Sigmoid colon (tissue), 7 donors: ENCODE data around the gene THBS3. TPM values are rescaled to one million over a fixed set of nuclear protein-coding genes. Genes with fewer than 3 reads are reported as not detected.
A peak's percentile ranks its signal among the peaks of the same experiment; 100 is the strongest.
"Not testable (repeated sequence)": the region's sequence is repeated elsewhere in the genome, so short reads cannot be mapped to it uniquely, and the experiment has no call there.

Experiments used
- DNase-seq: peaks from one replicate; pipeline ENCODE4 v3.0.0-alpha.2; 2019
- H3K27ac ChIP-seq, 4 donors: fragments of 200-600 bp; sonication (generic); one replicate each; pipeline ENCODE4 v1.5.1; 2016 to 2019; ENCODE audit warnings: mild to moderate bottlenecking in 1 of 4
- H3K27me3 ChIP-seq, 3 donors: fragments of 200-600 bp; sonication (generic); one replicate each; pipeline ENCODE4 v1.5.1; 2019; ENCODE audit warnings: mild to moderate bottlenecking in 1 of 3
- H3K36me3 ChIP-seq, 4 donors: fragments of 200-600 bp; sonication (generic); one replicate each; pipeline ENCODE4 v1.5.1; 2016 to 2019
- H3K4me1 ChIP-seq, 4 donors: fragments of 200-600 bp; sonication (generic); one replicate each; pipeline ENCODE4 v1.5.1; 2017 to 2019
- H3K4me3 ChIP-seq, 4 donors: fragments of 200-600 bp; sonication (generic); one replicate each; pipeline ENCODE4 v1.5.1; 2017 to 2019; ENCODE audit warnings: mild to moderate bottlenecking in 2 of 4, moderate library complexity in 1 of 4
- H3K9me3 ChIP-seq, 4 donors: fragments of 200-600 bp in 3 of 4; sonication (generic) in 3 of 4; one replicate each; pipeline versions ENCODE4 v1.5.1 to v1.6.1; 2013 to 2019
- CTCF ChIP-seq, 4 experiments: fragments of 450-650 bp in 3 of 4; fragments of 200-600 bp in 1 of 4; IDR thresholded peaks; one replicate each; pipeline ENCODE4 v1.5.1; 2016 to 2019; ENCODE audit warnings: antibody characterized with exemption in 4 of 4, mild to moderate bottlenecking in 3 of 4, moderate library complexity in 2 of 4
- EP300 ChIP-seq, 4 donors: sonication (generic); formaldehyde crosslinking; IDR thresholded peaks; one replicate each; pipeline ENCODE4 v1.6.1; 2017; ENCODE audit warnings: antibody characterized with exemption in 4 of 4
- POLR2A ChIP-seq, 2 donors: fragments of 450-650 bp; IDR thresholded peaks; one replicate each; pipeline ENCODE4 v1.6.1; 2016; ENCODE audit warnings: antibody characterized with exemption in 2 of 2, mild to moderate bottlenecking in 2 of 2, moderate library complexity in 2 of 2
- POLR2AphosphoS5 ChIP-seq, 4 donors: sonication (generic); formaldehyde crosslinking; IDR thresholded peaks; one replicate each; pipeline ENCODE4 v1.6.1; 2017; ENCODE audit warnings: antibody characterized with exemption in 4 of 4
- WGBS, 2 donors: extraction: QIAGEN DNeasy Blood & Tissue Kit; methylation state at CpG; one replicate each; pipeline ENCODE4 v1.1.7; 2013; 5-methylcytosine and 5-hydroxymethylcytosine counted together
- intact Hi-C: fragments of 100-400 bp; cut with DNase I; formaldehyde crosslinking; loops from one replicate; pipeline ENCODE4 v1.15.1; 2023
- polyA plus RNA-seq, 3 donors: library from polyadenylated mRNA; stranded (reverse); fragments of 200-250 nt; gene quantifications; one replicate each; pipeline ENCODE4 v1.2.3, GENCODE V29; 2013
- total RNA-seq, 4 donors: library from RNA; depleted of rRNA; stranded (reverse); fragments of >200 nt; gene quantifications; one replicate each; pipeline ENCODE4 v1.1.0, GENCODE V29; 2016
- donor health status: healthy with polysubstance abuse.
- donor health status: Bipolar disorder and iron deficiency.
- donor health status: healthy.

Gene THBS3
- total and polyA plus RNA-seq, 7 donors = 3.5 to 43.5 (median 13.4) TPM

DNA sequence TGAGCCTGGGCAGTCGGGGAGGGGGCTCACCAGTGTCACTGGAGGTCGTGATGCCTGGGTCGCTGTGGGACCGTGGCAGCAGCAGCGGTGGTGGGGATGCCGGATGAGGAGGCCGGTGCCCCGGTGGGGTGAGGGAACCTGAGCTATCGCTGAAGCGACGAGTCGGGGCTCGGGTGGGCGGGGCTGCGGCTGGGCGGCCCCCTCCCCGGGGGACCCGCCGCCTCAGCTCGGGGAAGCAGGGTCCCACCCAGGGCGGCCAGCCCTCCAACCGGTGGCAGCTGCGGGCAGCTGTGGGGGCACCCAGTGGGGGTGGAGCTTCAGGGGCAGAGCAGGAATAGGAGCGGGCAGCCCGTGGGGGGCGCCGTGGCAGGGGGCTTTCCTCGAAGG lies 42.5 kb upstream of the THBS3 start:
- no peak for TF ChIP-seq POLR2A (IDR thresholded peaks at IDR 0.05)
- no peak for TF ChIP-seq EP300 (IDR thresholded peaks at IDR 0.05)
- no peak for TF ChIP-seq POLR2AphosphoS5 (IDR thresholded peaks at IDR 0.05)
- TF ChIP-seq CTCF (IDR thresholded peaks at IDR 0.05) = no peak
- Histone ChIP-seq H3K27ac (peak overlapping the region; percentile 19 to 73 (median 64)), H3K4me1 (peaks cover 0 to 36% (median 28%) of the 10 kb centered on the region in 4 donors), H3K27me3 (no peaks in the 10 kb centered on the region), H3K9me3 (no peaks in the 10 kb centered on the region), H3K36me3 (peaks cover 5 to 26% (median 10%) of the 10 kb centered on the region in 4 donors), H3K4me3 (peak overlapping the region in 2 of 4 donors; percentile 24 to 34)
- 21 to 38% methylated on average over 28 of the region's 28 CpGs for WGBS, 2 donors
- no peak for DNase-seq
- intact Hi-C loops = loop anchor here (2.0 kb wide), 2 partner anchors 23 to 343 kb away; partner anchors contain the start of gene CLK2

DNA sequence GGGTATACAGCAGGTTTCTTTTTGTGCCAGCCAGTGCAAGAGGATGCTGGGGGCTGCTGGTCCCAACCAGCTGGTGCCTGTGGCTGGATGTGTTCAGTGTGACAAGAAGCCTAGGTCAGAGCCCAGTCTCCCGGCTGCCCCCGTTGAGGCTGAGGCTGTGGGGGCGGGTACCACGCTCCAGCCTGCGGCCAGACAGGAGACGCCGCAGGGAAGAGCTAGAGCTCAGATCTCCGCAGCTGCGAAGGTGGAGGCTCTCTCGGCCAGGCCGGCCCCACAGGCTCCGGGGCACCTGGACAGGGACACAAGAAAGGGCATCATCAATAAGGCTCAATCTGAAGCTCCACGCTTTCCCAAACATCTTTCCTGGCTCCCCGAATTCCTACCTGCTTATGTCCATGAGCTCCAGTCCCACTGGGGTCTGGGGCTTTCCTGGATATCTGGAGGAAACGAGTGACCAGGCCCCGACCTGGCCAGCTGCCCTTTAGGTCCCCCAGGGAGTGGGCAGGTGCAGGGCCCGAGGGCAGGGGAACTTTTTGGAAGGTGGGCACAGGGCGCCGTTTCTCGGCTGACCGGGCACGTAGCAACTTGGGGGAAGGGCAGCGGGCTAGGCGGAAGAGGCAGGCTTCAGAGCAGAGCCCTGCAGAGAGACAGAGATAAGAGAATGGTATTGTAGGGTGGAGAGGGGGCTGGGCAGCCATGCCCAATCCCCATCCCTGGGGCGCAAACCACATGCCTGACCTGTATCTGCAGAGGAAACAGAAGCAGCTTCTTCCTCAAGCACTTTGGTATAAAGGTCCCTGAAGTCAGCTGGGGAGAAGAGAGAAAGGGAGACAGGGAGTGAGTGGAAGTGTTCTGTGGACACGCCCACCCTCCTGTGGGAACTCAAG lies 40.2 kb upstream of the THBS3 start:
- Histone ChIP-seq H3K27me3 (no peaks in the 10 kb centered on the region), H3K36me3 (peaks cover 5 to 26% (median 10%) of the 10 kb centered on the region in 4 donors), H3K4me3 (no peak overlapping the region), H3K9me3 (no peaks in the 10 kb centered on the region), H3K27ac (no peak overlapping the region), H3K4me1 (peaks cover 7 to 32% (median 26%) of the 10 kb centered on the region in 4 donors)
- 93 to 94% methylated on average over 26 of the region's 26 CpGs for WGBS, 2 donors
- TF ChIP-seq POLR2AphosphoS5 (IDR thresholded peaks at IDR 0.05) = no peak
- TF ChIP-seq POLR2A (IDR thresholded peaks at IDR 0.05) = no peak
- no peak for TF ChIP-seq CTCF (IDR thresholded peaks at IDR 0.05)
- no peak for TF ChIP-seq EP300 (IDR thresholded peaks at IDR 0.05)
- intact Hi-C loops = no loop called here
- DNase-seq = no peak

GRCh38 chr1:155246796-155247195 lies 39.1 kb upstream of the THBS3 start:
- 97 to 98% methylated on average over 3 of the region's 3 CpGs for WGBS, 2 donors
- intact Hi-C loops, H3K4me3 ChIP-seq, H3K9me3 ChIP-seq, H3K27ac ChIP-seq, H3K27me3 ChIP-seq, DNase-seq: not testable (repeated sequence)
- Histone ChIP-seq H3K4me1 (peaks cover 7 to 35% (median 33%) of the 10 kb centered on the region in 4 donors), H3K36me3 (peaks cover 5 to 26% (median 10%) of the 10 kb centered on the region in 4 donors)

- peaks cover 5 to 26% (median 10%) of the 10 kb centered on the region in 4 donors for H3K36me3 ChIP-seq
- TF ChIP-seq CTCF (IDR thresholded peaks at IDR 0.05) (no peak), POLR2AphosphoS5 (IDR thresholded peaks at IDR 0.05) (no peak), EP300 (IDR thresholded peaks at IDR 0.05) (no peak), POLR2A (IDR thresholded peaks at IDR 0.05) (no peak)
- intact Hi-C loops = no loop called here
- peak overlapping the region; percentile 87 to 96 (median 95) for H3K27ac ChIP-seq
- no peaks in the 10 kb centered on the region for H3K9me3 ChIP-seq
- WGBS, 2 donors = 65 to 66% methylated on average over 8 of the region's 8 CpGs
- peaks cover 7 to 43% (median 35%) of the 10 kb centered on the region in 4 donors for H3K4me1 ChIP-seq
- no peak for DNase-seq
- no peaks in the 10 kb centered on the region for H3K27me3 ChIP-seq
- H3K4me3 ChIP-seq = peak overlapping the region; percentile 56 to 70 (median 66)
Measured at GRCh38 chr1:155245163-155245524, 37.4 kb upstream of the THBS3 start.

DNA sequence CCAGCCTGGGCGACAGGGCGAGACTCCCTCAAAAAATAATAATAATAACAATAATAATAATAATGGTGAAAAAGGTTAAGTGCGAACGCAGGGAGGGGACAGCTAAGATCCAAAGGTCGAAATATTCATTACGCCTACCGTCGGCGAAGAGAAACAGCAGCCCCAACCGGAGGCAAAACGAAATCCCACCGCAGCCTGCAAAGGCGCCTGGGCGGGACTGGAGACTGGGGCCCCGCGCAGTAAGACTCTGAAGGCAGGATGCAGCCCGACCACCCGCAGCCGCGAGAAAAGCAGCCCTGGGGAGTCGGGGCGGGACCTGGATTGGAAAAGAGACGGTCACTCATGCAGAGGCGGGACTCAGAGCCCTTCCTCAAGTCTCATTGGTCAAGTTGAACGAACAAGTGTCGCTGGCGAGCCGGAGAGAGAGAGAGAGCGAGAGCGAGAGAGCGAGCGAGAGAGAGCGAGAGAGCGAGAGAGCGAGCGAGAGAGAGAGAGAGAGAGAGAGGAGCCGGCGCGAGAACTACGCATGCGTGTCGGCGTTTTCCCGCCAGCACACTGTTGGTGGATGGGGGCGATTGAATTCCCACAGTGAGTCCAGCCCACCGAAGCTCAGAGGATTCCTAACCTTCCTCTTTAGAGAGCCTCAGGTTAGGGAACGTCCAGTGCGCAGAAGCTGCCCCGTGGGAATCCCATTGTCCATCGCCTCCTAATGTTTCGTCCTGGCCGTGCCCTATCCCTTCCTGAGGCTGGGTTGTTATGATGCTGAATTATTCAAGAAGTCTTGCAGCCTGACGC lies 36.9 kb upstream of the THBS3 start:
- WGBS, 2 donors = 1% methylated on average over 53 of the region's 53 CpGs
- peaks cover 5 to 30% (median 10%) of the 10 kb centered on the region in 4 donors for H3K36me3 ChIP-seq
- no peaks in the 10 kb centered on the region for H3K27me3 ChIP-seq
- intact Hi-C loops = loop anchor here (5.0 kb wide), 1 partner anchor 37 kb away; the partner anchor contains the start of genes MTX1 and THBS3
- H3K27ac ChIP-seq = peak overlapping the region; percentile 87 to 96 (median 95)
- H3K9me3 ChIP-seq = no peaks in the 10 kb centered on the region
- TF ChIP-seq CTCF (IDR thresholded peaks at IDR 0.05) (peak; percentile 17 to 94 (median 94)), POLR2AphosphoS5 (IDR thresholded peaks at IDR 0.05) (peak; percentile 83 to 95 (median 95)), POLR2A (IDR thresholded peaks at IDR 0.05) (peak; percentile 90 to 91), EP300 (IDR thresholded peaks at IDR 0.05) (peak in 2 of 4 donors; percentile 37 to 67)
- peak; percentile 100 for DNase-seq
- H3K4me1 ChIP-seq = peaks cover 7 to 43% (median 37%) of the 10 kb centered on the region in 4 donors
- H3K4me3 ChIP-seq = peak overlapping the region; percentile 56 to 70 (median 66)
